GM10248 (cell line): ENCODE measurements around the gene MVB12B.
A peak's percentile ranks its signal among the peaks of the same experiment; 100 is the strongest.

ENCODE experiments used
- CTCF ChIA-PET: fragments of 300-600 bp; sonication (Branson Sonifier 250); formaldehyde crosslinking; extraction: SDS; loops from one replicate; lab custom pipeline; 2021; ENCODE audit warnings: antibody characterized with exemption; lab: Yijun Ruan, JAX
- POLR2A ChIA-PET: fragments of 350-650 bp; sonication (Branson Sonifier 250); formaldehyde crosslinking; extraction: SDS; loops from one replicate; lab custom pipeline; 2020; ENCODE audit warnings: antibody characterized with exemption; lab: Yijun Ruan, JAX
- DNase-seq: peaks from one replicate; pipeline ENCODE4 v3.0.0; 2012; ENCODE audit errors: extremely low spot score
- TF ChIP-seq, protein P1 (sequence below): IDR thresholded peaks from 2 replicates; pipeline ENCODE4 v1.5.1; 2012; ENCODE audit warnings: mild to moderate bottlenecking, low read depth; ENCODE audit errors: extremely low read depth, missing control alignments, control extremely low read depth

The MVB12B gene

DNA sequence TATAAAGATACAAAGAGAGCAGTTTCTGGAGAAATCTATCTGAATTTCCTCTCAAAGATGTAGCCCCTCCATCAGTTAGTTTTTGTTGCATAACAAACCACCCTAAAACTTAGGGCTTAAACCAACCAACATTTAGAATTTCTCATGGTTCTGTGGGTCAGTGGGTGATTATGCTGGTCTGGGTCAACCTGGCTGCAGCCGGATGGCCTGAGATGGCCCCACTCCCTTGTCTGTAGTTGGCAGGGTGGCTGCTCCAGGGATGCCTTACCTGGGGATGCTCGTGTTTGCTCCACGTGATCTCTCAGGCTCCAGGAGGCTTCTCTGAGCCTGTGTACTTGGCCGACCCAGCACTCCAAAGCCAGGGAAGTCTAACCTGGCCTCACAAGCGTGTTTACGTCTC is 139.3 kb downstream of the MVB12B start:
- TF ChIP-seq, protein P1, sequence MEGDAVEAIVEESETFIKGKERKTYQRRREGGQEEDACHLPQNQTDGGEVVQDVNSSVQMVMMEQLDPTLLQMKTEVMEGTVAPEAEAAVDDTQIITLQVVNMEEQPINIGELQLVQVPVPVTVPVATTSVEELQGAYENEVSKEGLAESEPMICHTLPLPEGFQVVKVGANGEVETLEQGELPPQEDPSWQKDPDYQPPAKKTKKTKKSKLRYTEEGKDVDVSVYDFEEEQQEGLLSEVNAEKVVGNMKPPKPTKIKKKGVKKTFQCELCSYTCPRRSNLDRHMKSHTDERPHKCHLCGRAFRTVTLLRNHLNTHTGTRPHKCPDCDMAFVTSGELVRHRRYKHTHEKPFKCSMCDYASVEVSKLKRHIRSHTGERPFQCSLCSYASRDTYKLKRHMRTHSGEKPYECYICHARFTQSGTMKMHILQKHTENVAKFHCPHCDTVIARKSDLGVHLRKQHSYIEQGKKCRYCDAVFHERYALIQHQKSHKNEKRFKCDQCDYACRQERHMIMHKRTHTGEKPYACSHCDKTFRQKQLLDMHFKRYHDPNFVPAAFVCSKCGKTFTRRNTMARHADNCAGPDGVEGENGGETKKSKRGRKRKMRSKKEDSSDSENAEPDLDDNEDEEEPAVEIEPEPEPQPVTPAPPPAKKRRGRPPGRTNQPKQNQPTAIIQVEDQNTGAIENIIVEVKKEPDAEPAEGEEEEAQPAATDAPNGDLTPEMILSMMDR: no peak
- DNase-seq: no peak
- ChIA-PET CTCF (no interaction called here), POLR2A (no interaction called here)

DNA sequence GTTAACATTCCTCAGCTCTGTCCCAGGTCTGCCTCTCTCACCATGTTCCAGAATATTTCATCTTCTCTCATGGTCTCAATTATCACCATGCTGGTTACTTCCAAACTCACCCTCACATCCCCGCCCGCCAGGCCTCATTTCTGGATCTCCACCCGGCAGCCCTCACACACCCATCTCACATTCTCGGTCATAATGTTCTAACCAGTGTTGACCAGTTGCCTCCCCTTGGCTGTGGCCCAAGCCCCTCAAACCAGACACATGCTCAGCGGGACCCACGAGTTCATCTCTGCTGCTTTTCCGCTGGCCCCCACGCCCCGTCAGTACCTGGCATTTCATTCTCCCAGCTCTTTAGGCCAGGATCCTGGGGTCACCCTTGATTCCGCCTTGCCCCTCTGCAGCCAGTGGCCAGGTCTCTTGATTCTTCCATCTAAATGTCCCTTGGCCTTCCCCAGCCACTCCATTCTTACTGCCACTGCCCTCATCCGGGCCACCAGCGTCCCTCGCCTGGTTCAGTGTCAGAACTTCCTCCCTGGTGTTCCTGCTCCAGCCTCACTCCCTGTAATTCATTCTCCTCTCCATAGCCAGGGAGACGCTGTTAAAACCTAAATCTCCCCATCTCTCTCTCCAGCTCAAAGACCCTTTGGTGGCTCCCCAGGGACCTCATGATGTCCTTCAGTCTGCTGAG is 141.7 kb downstream of the MVB12B start:
- TF ChIP-seq, protein P1: no peak
- ChIA-PET POLR2A (no interaction called here), CTCF (interaction anchor here (1.1 kb wide), 1 partner anchor 9 kb away, joined by 4 read pairs; no protein-coding TSS in a partner anchor)

DNA sequence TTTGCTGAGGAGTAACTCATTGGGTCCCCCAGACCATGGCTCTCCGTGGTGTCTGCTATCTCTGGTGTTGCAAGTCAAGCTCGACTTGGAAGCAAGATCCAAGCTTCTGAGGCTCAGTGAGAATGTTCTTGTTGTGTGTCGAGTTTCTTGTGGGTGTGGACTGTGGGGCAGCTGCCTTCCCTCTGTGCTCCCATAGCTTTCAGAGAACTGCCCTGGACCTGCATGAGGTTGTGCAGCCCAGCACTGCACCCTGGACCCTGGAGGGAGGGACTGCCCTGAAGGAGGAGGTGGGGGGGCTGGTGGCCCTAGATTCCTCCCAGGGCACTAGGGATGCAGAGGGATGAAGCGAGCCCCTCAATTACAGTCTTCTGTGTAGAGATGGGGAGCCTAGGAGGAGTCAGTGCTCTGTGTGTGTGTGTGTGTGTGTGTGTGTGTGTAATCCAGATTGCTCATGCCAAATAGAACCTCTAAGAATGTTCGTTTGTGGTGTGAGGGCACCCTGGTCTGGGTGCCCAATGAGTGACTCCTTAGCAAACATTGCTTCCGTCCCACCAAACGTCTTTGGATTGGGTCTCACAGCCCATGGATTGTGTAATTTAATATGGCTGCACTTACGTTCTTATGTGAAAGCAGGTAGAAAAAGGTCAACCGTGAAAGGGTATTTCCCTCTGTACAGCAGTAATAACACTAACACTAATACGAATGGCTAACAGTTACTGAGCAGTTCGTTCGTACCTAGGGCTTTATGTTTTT is 143.8 kb downstream of the MVB12B start:
- DNase-seq: no peak
- TF ChIP-seq, protein P1: no peak
- POLR2A ChIA-PET: no interaction called here
- CTCF ChIA-PET: interaction anchor here (1.3 to 1.6 kb wide), 2 partner anchors 29 to 72 kb away, joined by 4 to 5 read pairs; no protein-coding TSS in a partner anchor

More for the DNA sequence above, 141.7 kb downstream of the MVB12B start:
- no peak for DNase-seq

DNA sequence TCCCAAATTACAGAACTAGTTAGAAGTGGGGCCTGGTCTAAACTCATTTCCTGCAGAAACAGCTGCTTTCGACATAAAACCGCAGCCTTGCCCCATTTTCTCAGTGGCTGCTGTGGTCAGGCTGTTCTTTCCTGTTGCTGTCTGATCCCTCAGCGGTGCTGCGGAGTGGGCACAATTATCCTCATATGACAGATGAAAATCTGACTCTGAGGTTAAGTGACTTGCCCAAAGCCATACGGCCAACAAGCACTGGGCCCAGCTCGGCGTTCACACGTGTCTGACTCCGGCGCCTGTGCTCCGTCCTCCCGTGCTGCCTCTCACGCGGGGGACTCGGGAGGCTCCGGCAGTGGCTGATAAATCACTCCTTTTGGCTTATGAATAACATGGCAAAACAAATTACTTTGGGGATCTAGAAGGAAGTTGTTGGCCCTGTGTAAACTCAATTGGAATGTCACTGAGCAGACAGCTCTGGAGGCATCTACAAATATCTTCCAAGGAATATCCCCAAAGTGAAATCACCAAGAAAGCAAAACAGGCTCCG is 144.5 kb downstream of the MVB12B start:
- DNase-seq: peak; percentile 44
- ChIA-PET CTCF (interaction anchor here (1.3 to 3.7 kb wide), 4 partner anchors 20 to 1064 kb away, joined by 3 to 16 read pairs (median 4); no protein-coding TSS in a partner anchor), POLR2A (no interaction called here)
- TF ChIP-seq, protein P1: no peak

DNA sequence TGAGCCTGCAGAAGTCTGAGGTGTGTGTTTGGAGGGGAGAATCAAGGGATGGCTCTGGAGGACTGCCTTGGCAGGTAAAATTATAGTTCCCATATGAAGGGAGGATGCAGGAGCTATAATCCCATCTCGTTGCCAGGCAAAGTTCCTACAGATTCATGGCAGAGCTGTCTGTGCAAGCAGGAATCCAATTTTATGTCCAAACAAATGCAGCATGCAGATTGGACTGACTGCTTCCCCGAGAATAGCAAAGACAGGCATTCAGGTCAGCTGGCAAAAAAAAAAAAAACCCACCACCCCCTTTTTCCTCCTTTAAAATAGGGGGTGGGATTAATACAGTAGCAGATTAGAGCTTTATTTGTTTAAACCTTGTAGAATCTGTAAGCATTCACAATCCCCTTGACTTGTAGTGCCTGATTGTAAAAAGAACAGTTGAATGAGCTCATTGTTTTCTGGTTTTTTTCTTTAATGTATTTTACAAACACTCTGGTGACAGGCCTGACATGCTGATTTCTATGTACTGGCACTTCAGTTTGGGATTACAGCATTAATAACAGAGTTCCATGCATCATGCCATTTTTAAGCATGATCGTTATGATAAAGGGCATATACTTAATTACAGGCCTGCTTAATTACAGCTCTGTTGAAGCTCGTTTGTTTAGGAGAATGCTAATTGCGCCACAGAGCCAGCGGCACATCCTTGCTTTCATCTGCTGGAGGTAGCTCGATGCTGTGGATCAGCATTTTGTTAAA is 145.7 kb downstream of the MVB12B start:
- ChIA-PET POLR2A (no interaction called here), CTCF (interaction anchor here (1.1 to 3.7 kb wide), 5 partner anchors 10 to 1065 kb away, joined by 3 to 16 read pairs (median 5); no protein-coding TSS in a partner anchor)
- DNase-seq: no peak

DNA sequence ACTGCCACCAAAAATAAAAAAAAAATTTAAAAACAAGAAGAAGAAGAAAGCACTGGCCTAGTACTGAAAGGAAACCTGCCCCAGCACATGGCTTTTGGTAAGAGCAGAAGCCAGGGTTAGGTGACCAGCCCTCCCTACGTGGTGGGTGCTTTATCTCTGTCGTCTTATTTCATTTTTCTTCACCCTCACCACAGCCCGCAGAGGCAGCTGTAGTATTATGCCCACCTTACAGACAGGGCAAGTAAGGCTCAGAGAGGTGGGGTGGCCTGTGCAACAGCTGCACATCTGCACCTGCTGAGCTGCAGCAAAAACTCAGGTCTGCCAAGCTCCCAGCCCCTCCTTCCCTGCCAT is 146.3 kb downstream of the MVB12B start:
- DNase-seq: no peak
- POLR2A ChIA-PET: no interaction called here
- CTCF ChIA-PET: interaction anchor here (1.1 to 3.7 kb wide), 3 partner anchors 9 to 27 kb away, joined by 3 to 16 read pairs (median 8); no protein-coding TSS in a partner anchor
- TF ChIP-seq, protein P1: no peak

More for the DNA sequence above, 145.7 kb downstream of the MVB12B start:
- TF ChIP-seq, protein P1: no peak
